HG03066 (cell line): ENCODE data around the gene CCNY.

Source experiments
- ATAC-seq: cut with Tn5 transposase; IDR thresholded peaks from one replicate; pipeline ENCODE4 v1.9.1; 2021; ENCODE audit warnings: low read depth; ENCODE audit not compliant: unreplicated experiment

CCNY gene

GRCh38 chr10:35423505-35424306 is 87.4 kb downstream of the CCNY start:
- ATAC-seq, result no peak

GRCh38 chr10:35424680-35425285 is 88.5 kb downstream of the CCNY start:
- ATAC-seq, result no peak

- no peak for ATAC-seq
These were observed 89.3 kb downstream of the CCNY start for GRCh38 chr10:35425595-35425994.

GRCh38 chr10:35426657-35427056 is 90.3 kb downstream of the CCNY start:
- no peak for ATAC-seq

- ATAC-seq, result no peak
These were observed 91.2 kb downstream of the CCNY start for GRCh38 chr10:35427543-35427942.

- no peak for ATAC-seq
These were observed 92.2 kb downstream of the CCNY start for GRCh38 chr10:35428521-35428920.

GRCh38 chr10:35432781-35433338 is 96.6 kb downstream of the CCNY start:
- ATAC-seq, result no peak

- ATAC-seq, result no peak
These were observed 97.6 kb downstream of the CCNY start for GRCh38 chr10:35433851-35434426.

GRCh38 chr10:35434533-35434932 is 98.2 kb downstream of the CCNY start:
- no peak for ATAC-seq

- no peak for ATAC-seq
These were observed 99.5 kb downstream of the CCNY start for GRCh38 chr10:35435824-35436223.

GRCh38 chr10:35437829-35438228 is 101.5 kb downstream of the CCNY start:
- no peak for ATAC-seq

- ATAC-seq, result no peak
These were observed 102.6 kb downstream of the CCNY start for GRCh38 chr10:35438718-35439571.

- ATAC-seq, result no peak
These were observed 103.7 kb downstream of the CCNY start for GRCh38 chr10:35440016-35440415.

GRCh38 chr10:35442028-35442427 is 105.7 kb downstream of the CCNY start:
- no peak for ATAC-seq

GRCh38 chr10:35442592-35442991 is 106.3 kb downstream of the CCNY start:
- ATAC-seq, result no peak

- ATAC-seq, result no peak
These were observed 107.5 kb downstream of the CCNY start for GRCh38 chr10:35443858-35444257.

GRCh38 chr10:35445150-35445884 is 109.0 kb downstream of the CCNY start:
- ATAC-seq, result no peak

- ATAC-seq, result no peak
These were observed 110.1 kb downstream of the CCNY start for GRCh38 chr10:35446439-35446838.

- ATAC-seq, result no peak
These were observed 111.5 kb downstream of the CCNY start for GRCh38 chr10:35447693-35448407.
